Peyer's patch (tissue), 4 donors: ENCODE data around the gene EHD1.

Experiments used
- CTCF ChIP-seq, 6 experiments: fragments of 450-650 bp in 4 of 6; fragments of 200-600 bp in 2 of 6; sonication (generic) in 1 of 6; IDR thresholded peaks; one replicate each; pipeline ENCODE4 v1.5.1; 2017 to 2019; ENCODE audit warnings: antibody characterized with exemption in 6 of 6, mild to moderate bottlenecking in 3 of 6, moderate library complexity in 1 of 6
- POLR2A ChIP-seq, 2 donors: fragments of 450-650 bp; IDR thresholded peaks; one replicate each; pipeline ENCODE4 v1.5.1; 2017; ENCODE audit warnings: antibody characterized with exemption in 2 of 2, mild to moderate bottlenecking in 2 of 2, moderate library complexity in 2 of 2

GRCh38 chr11:64833198-64833502, 45.3 kb downstream of the EHD1 start:
- TF ChIP-seq CTCF (IDR thresholded peaks at IDR 0.05) (no peak), POLR2A (IDR thresholded peaks at IDR 0.05) (no peak)
